Suprapubic skin (tissue), 4 donors: ENCODE data around the gene RLBP1.
A peak's percentile ranks its signal among the peaks of the same experiment; 100 is the strongest.

Source experiments
- CTCF ChIP-seq, 2 donors: fragments of 200-600 bp in 1 of 2; fragments of 450-650 bp in 1 of 2; sonication (generic) in 1 of 2; IDR thresholded peaks; one replicate each; pipeline ENCODE4 v1.5.1; 2016 to 2019; ENCODE audit warnings: antibody characterized with exemption in 2 of 2, mild to moderate bottlenecking in 1 of 2, moderate library complexity in 1 of 2
- POLR2A ChIP-seq, 2 donors: fragments of 450-650 bp; IDR thresholded peaks; one replicate each; pipeline ENCODE4 v1.6.1; 2017; ENCODE audit warnings: antibody characterized with exemption in 2 of 2, mild to moderate bottlenecking in 2 of 2, moderate library complexity in 2 of 2
- POLR2AphosphoS5 ChIP-seq, 3 donors: sonication (generic); formaldehyde crosslinking; IDR thresholded peaks; one replicate each; pipeline ENCODE4 v1.6.1; 2017; ENCODE audit warnings: antibody characterized with exemption in 3 of 3

DNA sequence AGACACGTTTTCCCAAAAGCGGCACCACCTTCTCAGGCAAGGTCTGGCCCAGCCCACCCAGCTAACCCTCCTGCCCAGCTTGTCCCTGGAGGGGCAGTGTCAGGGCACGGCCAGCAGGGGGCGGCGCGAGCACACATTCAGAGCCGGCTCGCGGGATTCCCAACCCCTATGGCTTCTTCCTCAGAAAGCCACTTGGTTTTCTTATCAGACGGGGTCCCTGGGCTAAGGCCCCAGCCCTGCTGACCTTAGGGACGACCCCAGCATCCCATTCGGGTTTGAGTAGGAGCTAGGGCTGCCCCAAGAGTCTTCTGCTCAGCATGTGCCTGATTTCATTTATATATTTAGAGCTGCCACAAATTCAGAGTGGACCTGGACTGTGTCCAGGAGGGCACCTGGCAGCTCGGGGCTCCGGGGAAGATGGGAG is 14.5 kb downstream of the RLBP1 start:
- TF ChIP-seq CTCF (IDR thresholded peaks at IDR 0.05): peak; percentile 95 to 98
- no peak for TF ChIP-seq POLR2AphosphoS5 (IDR thresholded peaks at IDR 0.05)
- no peak for TF ChIP-seq POLR2A (IDR thresholded peaks at IDR 0.05)
